ENCODE results near the gene COL6A5. TPM values are rescaled to one million over a fixed set of nuclear protein-coding genes. Genes with fewer than 3 reads are reported as not detected.

Gene COL6A5
- total and polyA plus RNA-seq, 12 donors = not detected

DNA sequence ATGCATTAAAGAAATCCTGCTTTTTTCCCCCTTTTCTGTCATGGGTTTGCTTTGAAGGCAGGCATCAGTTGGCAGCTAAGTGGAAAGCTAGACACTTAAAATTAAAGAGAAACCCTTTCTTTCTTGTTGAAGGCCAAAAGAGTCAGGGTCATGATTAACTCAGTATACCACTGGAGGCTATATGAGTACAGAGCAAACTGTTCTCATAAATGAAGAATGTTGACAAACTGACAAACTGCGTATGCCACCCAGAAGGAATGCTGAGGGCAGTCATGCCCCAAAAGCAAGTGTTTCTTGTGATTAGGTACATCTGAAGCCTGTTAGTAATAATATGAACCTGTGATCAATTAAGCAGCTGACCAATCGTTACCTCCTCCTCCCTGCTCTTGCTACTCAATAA is 127.9 kb downstream of the COL6A5 start:
- WGBS, 2 donors = 45 to 61% methylated on average over 2 of the region's 2 CpGs
- Histone ChIP-seq H3K27ac (no peak overlapping the region), H3K4me3 (no peak overlapping the region), H3K27me3 (no peaks in the 10 kb centered on the region), H3K36me3 (no peaks in the 10 kb centered on the region), H3K9me3 (peaks cover 0 to 10% (median 0%) of the 10 kb centered on the region in 11 donors), H3K4me1 (no peaks in the 10 kb centered on the region)
- intact Hi-C loops (cut with DNase I) = no loop called here
- ATAC-seq (no peak), DNase-seq (no peak)
- no peak for TF ChIP-seq CTCF (IDR thresholded peaks at IDR 0.05)

- Histone ChIP-seq H3K9me3 (peaks cover 0 to 16% (median 0%) of the 10 kb centered on the region in 11 donors), H3K27me3 (no peaks in the 10 kb centered on the region), H3K4me3 (no peak overlapping the region), H3K27ac (no peak overlapping the region), H3K4me1 (no peaks in the 10 kb centered on the region), H3K36me3 (no peaks in the 10 kb centered on the region)
- TF ChIP-seq CTCF (IDR thresholded peaks at IDR 0.05) = peak in 7 of 9 donors; percentile 27 to 50 (median 38)
- intact Hi-C loops (cut with DNase I) = loop anchor here in 1 of 10 donors (10.0 kb wide), 1 partner anchor 124 kb away; no protein-coding TSS in a partner anchor
- WGBS, 2 donors = 19 to 22% methylated on average over 4 of the region's 4 CpGs
- peak in 1 of 2 donors; percentile 12 for DNase-seq
- ATAC-seq = peak in 4 of 8 donors; percentile 55 to 69 (median 65)
Measured at GRCh38 chr3:130480736-130481135, 135.3 kb downstream of the COL6A5 start.

DNA sequence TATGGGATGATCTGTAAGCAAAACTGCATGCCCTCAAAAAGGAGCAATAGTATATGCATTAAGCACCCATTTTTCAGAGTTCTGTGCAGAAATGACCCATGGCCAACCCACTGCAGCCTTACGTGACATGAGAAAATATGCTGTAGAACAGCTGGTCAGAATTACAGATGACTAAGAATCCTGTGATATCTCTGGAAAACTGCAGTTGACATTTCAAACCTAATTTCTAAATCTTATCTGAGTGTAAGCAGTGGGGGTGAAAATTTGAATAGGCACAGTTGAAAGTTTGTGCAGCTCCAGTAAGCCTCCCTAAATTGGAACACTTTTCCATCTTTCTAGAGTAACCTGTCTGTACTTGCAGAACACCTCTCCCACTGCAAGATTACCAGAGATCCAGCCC is 142.8 kb downstream of the COL6A5 start:
- no peak overlapping the region for H3K4me3 ChIP-seq

DNA sequence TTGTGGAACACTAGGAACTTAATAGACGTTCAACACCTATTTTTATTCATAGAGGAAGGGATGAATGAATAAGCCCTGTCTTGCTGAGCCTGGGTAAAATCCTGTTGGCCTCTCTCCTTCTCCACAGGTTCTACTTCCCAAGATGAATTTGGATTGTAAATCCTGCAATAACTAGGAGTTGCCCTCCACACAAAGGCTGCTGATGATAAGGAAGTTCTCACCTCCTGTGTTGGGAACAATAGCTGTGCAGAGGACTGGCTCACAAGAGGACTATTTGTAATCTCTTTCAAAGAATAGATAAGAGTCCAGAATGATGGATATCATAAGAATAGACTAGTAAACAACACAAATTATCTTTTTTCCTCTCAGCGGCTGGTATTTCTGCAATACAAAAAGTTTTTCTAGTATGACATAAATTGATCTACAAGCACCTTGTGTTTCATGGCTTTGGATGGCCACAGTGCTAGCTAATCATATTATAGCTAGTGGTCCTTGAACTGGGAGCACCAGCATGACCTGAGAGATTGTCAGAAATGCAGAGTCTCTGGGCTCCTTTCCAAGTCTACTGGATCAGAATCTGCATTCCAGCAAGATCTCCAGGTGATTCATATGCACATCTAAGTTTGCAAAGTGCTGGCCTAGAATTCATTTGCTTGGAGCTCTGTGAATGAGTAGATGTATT is 143.4 kb downstream of the COL6A5 start:
- H3K27me3 ChIP-seq = no peaks in the 10 kb centered on the region
- H3K4me3 ChIP-seq = no peak overlapping the region
- ATAC-seq = no peak
- no peaks in the 10 kb centered on the region for H3K9me3 ChIP-seq
- no peak for DNase-seq
- no peaks in the 10 kb centered on the region for H3K36me3 ChIP-seq
- H3K4me1 ChIP-seq = peaks cover 0 to 3% (median 0%) of the 10 kb centered on the region in 9 donors
- WGBS, 2 donors = 67 to 68% methylated on average over 2 of the region's 2 CpGs
- no peak for TF ChIP-seq CTCF (IDR thresholded peaks at IDR 0.05)
- intact Hi-C loops (cut with DNase I) = loop anchor here in 1 of 10 donors (10.0 kb wide), 1 partner anchor 116 kb away; no protein-coding TSS in a partner anchor
- no peak overlapping the region for H3K27ac ChIP-seq

More for the DNA sequence above, 142.8 kb downstream of the COL6A5 start:
- intact Hi-C loops (cut with DNase I) = loop anchor here in 1 of 10 donors (10.0 kb wide), 1 partner anchor 117 kb away; no protein-coding TSS in a partner anchor
- no peak for TF ChIP-seq CTCF (IDR thresholded peaks at IDR 0.05)
- WGBS, 2 donors = 79 to 90% methylated on average over 1 of the region's 1 CpG
- Histone ChIP-seq H3K27ac (no peak overlapping the region), H3K36me3 (no peaks in the 10 kb centered on the region), H3K4me1 (peaks cover 0 to 3% (median 0%) of the 10 kb centered on the region in 9 donors), H3K27me3 (no peaks in the 10 kb centered on the region), H3K9me3 (no peaks in the 10 kb centered on the region)
- ATAC-seq = no peak
- no peak for DNase-seq
